Stimulated activated effector memory CD8-positive, alpha-beta T cell treated with anti-CD3 and anti-CD28 coated beads, Interleukin-12 subunit alpha, Interleukin-12 subunit beta, amount 100 ng/mL, for 72 hours (primary cell): ENCODE data around the gene TUBA1A.
"Not testable (repeated sequence)": the region's sequence is repeated elsewhere in the genome, so short reads cannot be mapped to it uniquely, and the experiment has no call there.

ENCODE experiments used
- ATAC-seq: fragments of 150-1000 bp; cut with Tn5 transposase; 2 replicates; pipeline ENCODE4 v1.10.0; 2021
- DNase-seq, 2 donors: peaks; one replicate each; pipeline ENCODE4 v3.0.0; 2021 to 2022; ENCODE audit warnings: low spot score in 2 of 2
- H3K27ac Mint-ChIP-seq: one replicate; pipeline ENCODE4 v1.8.0; 2022; ENCODE audit warnings: mild to moderate bottlenecking, mixed read lengths
- H3K36me3 Mint-ChIP-seq: one replicate; pipeline ENCODE4 v1.8.0; 2022; ENCODE audit warnings: mild to moderate bottlenecking, mixed read lengths
- H3K4me1 Mint-ChIP-seq: one replicate; pipeline ENCODE4 v1.8.0; 2022; ENCODE audit warnings: mixed read lengths
- H3K4me3 Mint-ChIP-seq: one replicate; pipeline ENCODE4 v1.8.0; 2022; ENCODE audit warnings: mild to moderate bottlenecking, mixed read lengths
- H3K9me3 Mint-ChIP-seq: one replicate; pipeline ENCODE4 v1.8.0; 2022; ENCODE audit warnings: mixed read lengths

The TUBA1A gene

GRCh38 chr12:49212572-49212971 lies 23.7 kb upstream of the TUBA1A start:
- H3K36me3 Mint-ChIP-seq, result no peaks in the 10 kb centered on the region
- no peak overlapping the region for H3K27ac Mint-ChIP-seq
- no peaks in the 10 kb centered on the region for H3K4me1 Mint-ChIP-seq
- no peak overlapping the region for H3K4me3 Mint-ChIP-seq
- DNase-seq (no peak), ATAC-seq (no peak)
- H3K9me3 Mint-ChIP-seq, result no peaks in the 10 kb centered on the region

- not testable (repeated sequence) for H3K4me1 Mint-ChIP-seq, DNase-seq, ATAC-seq, H3K4me3 Mint-ChIP-seq, H3K36me3 Mint-ChIP-seq, H3K9me3 Mint-ChIP-seq, H3K27ac Mint-ChIP-seq
Observed at GRCh38 chr12:49210703-49211102, 21.8 kb upstream of the TUBA1A start.

- Mint-ChIP-seq H3K4me1 (no peaks in the 10 kb centered on the region), H3K4me3 (no peak overlapping the region), H3K9me3 (no peaks in the 10 kb centered on the region), H3K36me3 (no peaks in the 10 kb centered on the region), H3K27ac (no peak overlapping the region)
- ATAC-seq (no peak), DNase-seq (no peak)
Observed at GRCh38 chr12:49208676-49209075, 19.8 kb upstream of the TUBA1A start.

- Mint-ChIP-seq H3K36me3 (no peaks in the 10 kb centered on the region), H3K4me1 (no peaks in the 10 kb centered on the region), H3K27ac (no peak overlapping the region), H3K9me3 (no peaks in the 10 kb centered on the region), H3K4me3 (no peak overlapping the region)
- no peak for DNase-seq
- no peak for ATAC-seq
Observed at GRCh38 chr12:49208146-49208545, 19.3 kb upstream of the TUBA1A start.

GRCh38 chr12:49206389-49206788 lies 17.5 kb upstream of the TUBA1A start:
- H3K9me3 Mint-ChIP-seq, result no peaks in the 10 kb centered on the region
- peaks cover 2% of the 10 kb centered on the region for H3K4me1 Mint-ChIP-seq

GRCh38 chr12:49201595-49202295 lies 12.9 kb upstream of the TUBA1A start:
- ATAC-seq, result no peak
- H3K4me1 Mint-ChIP-seq, result peaks cover 7% of the 10 kb centered on the region
- peak overlapping the region; percentile 7 for H3K27ac Mint-ChIP-seq
- no peak overlapping the region for H3K4me3 Mint-ChIP-seq
- DNase-seq, result no peak
- H3K9me3 Mint-ChIP-seq, result no peaks in the 10 kb centered on the region
- H3K36me3 Mint-ChIP-seq, result no peaks in the 10 kb centered on the region

More at GRCh38 chr12:49206389-49206788, 17.5 kb upstream of the TUBA1A start:
- Mint-ChIP-seq H3K36me3 (no peaks in the 10 kb centered on the region), H3K4me3 (no peak overlapping the region), H3K27ac (no peak overlapping the region)
- ATAC-seq, result no peak
- no peak for DNase-seq

GRCh38 chr12:49200919-49201594 lies 12.2 kb upstream of the TUBA1A start:
- Mint-ChIP-seq H3K4me3 (no peak overlapping the region), H3K9me3 (no peaks in the 10 kb centered on the region), H3K4me1 (peaks cover 7% of the 10 kb centered on the region), H3K36me3 (no peaks in the 10 kb centered on the region), H3K27ac (peak overlapping the region; percentile 7)
- peak; percentile 78 for ATAC-seq
- DNase-seq, result no peak

GRCh38 chr12:49198431-49199155 lies 9.7 kb upstream of the TUBA1A start:
- no peak for DNase-seq
- Mint-ChIP-seq H3K4me1 (peaks cover 7% of the 10 kb centered on the region), H3K9me3 (no peaks in the 10 kb centered on the region), H3K4me3 (no peak overlapping the region), H3K27ac (no peak overlapping the region), H3K36me3 (no peaks in the 10 kb centered on the region)
- no peak for ATAC-seq

GRCh38 chr12:49197256-49197655 lies 8.4 kb upstream of the TUBA1A start:
- no peak overlapping the region for H3K4me3 Mint-ChIP-seq
- H3K9me3 Mint-ChIP-seq, result no peaks in the 10 kb centered on the region
- DNase-seq (no peak), ATAC-seq (no peak)
- no peaks in the 10 kb centered on the region for H3K36me3 Mint-ChIP-seq
- H3K4me1 Mint-ChIP-seq, result peaks cover 7% of the 10 kb centered on the region
- no peak overlapping the region for H3K27ac Mint-ChIP-seq

GRCh38 chr12:49195736-49196135 lies 6.9 kb upstream of the TUBA1A start:
- no peak for ATAC-seq
- Mint-ChIP-seq H3K4me3 (no peak overlapping the region), H3K27ac (no peak overlapping the region), H3K9me3 (no peaks in the 10 kb centered on the region), H3K36me3 (no peaks in the 10 kb centered on the region), H3K4me1 (no peaks in the 10 kb centered on the region)
- DNase-seq, result no peak

GRCh38 chr12:49193746-49194145 lies 4.9 kb upstream of the TUBA1A start:
- not testable (repeated sequence) for H3K4me1 Mint-ChIP-seq, ATAC-seq, H3K4me3 Mint-ChIP-seq, H3K36me3 Mint-ChIP-seq, H3K27ac Mint-ChIP-seq, DNase-seq, H3K9me3 Mint-ChIP-seq

- H3K36me3 Mint-ChIP-seq, result peaks cover 27% of the 10 kb centered on the region
- H3K4me1 Mint-ChIP-seq, result peaks cover 14% of the 10 kb centered on the region
- not testable (repeated sequence) for H3K27ac Mint-ChIP-seq, DNase-seq, H3K4me3 Mint-ChIP-seq, H3K9me3 Mint-ChIP-seq, ATAC-seq
Observed at GRCh38 chr12:49191498-49191897, 2.6 kb upstream of the TUBA1A start.

GRCh38 chr12:49190974-49191373 lies 2.1 kb upstream of the TUBA1A start:
- H3K4me3 Mint-ChIP-seq, result no peak overlapping the region
- peaks cover 32% of the 10 kb centered on the region for H3K36me3 Mint-ChIP-seq
- H3K9me3 Mint-ChIP-seq, result no peaks in the 10 kb centered on the region
- no peak for DNase-seq
- no peak overlapping the region for H3K27ac Mint-ChIP-seq
- H3K4me1 Mint-ChIP-seq, result peaks cover 14% of the 10 kb centered on the region
- no peak for ATAC-seq

- no peaks in the 10 kb centered on the region for H3K9me3 Mint-ChIP-seq
- H3K4me1 Mint-ChIP-seq, result peaks cover 16% of the 10 kb centered on the region
- H3K4me3 Mint-ChIP-seq, result peak overlapping the region; percentile 90
- peaks cover 41% of the 10 kb centered on the region for H3K36me3 Mint-ChIP-seq
- DNase-seq, result no peak
- ATAC-seq, result no peak
- peak overlapping the region; percentile 96 for H3K27ac Mint-ChIP-seq
Observed at GRCh38 chr12:49189731-49190716, 1.1 kb upstream of the TUBA1A start.
